IPS-18a (cell line): ENCODE measurements around the gene PPP1R1C.

Source experiments
- H3K27ac ChIP-seq: one replicate; pipeline ENCODE4 v1.5.1; 2013; ENCODE audit warnings: low read length
- H3K27me3 ChIP-seq: one replicate; pipeline ENCODE4 v1.6.1; 2013; ENCODE audit warnings: mild to moderate bottlenecking, low read length; ENCODE audit not compliant: control insufficient read depth, insufficient read depth
- H3K36me3 ChIP-seq: one replicate; pipeline ENCODE4 v1.6.1; 2013; ENCODE audit warnings: low read depth, low read length; ENCODE audit not compliant: control insufficient read depth
- H3K4me1 ChIP-seq: one replicate; pipeline ENCODE4 v1.6.1; 2013; ENCODE audit warnings: low read depth, low read length; ENCODE audit not compliant: control insufficient read depth
- H3K4me3 ChIP-seq: one replicate; pipeline ENCODE4 v1.5.1; 2013; ENCODE audit warnings: low read length
- H3K9ac ChIP-seq: one replicate; pipeline ENCODE4 v1.6.1; 2013; ENCODE audit warnings: mild to moderate bottlenecking, low read length, moderate library complexity
- H3K9me3 ChIP-seq: one replicate; pipeline ENCODE4 v1.6.1; 2013; ENCODE audit warnings: low read depth, low read length; ENCODE audit not compliant: control insufficient read depth

PPP1R1C gene

GRCh38 chr2:181973171-181973783 lies 12.4 kb upstream of the PPP1R1C start:
- Histone ChIP-seq H3K4me1 (no peaks in the 10 kb centered on the region), H3K36me3 (no peaks in the 10 kb centered on the region), H3K9ac (no peak overlapping the region), H3K9me3 (no peaks in the 10 kb centered on the region), H3K4me3 (no peak overlapping the region), H3K27me3 (no peaks in the 10 kb centered on the region), H3K27ac (no peak overlapping the region)

- no peaks in the 10 kb centered on the region for H3K9me3 ChIP-seq
- H3K36me3 ChIP-seq: no peaks in the 10 kb centered on the region
- H3K4me1 ChIP-seq: no peaks in the 10 kb centered on the region
- no peaks in the 10 kb centered on the region for H3K27me3 ChIP-seq
- no peak overlapping the region for H3K27ac ChIP-seq
- no peak overlapping the region for H3K4me3 ChIP-seq
- no peak overlapping the region for H3K9ac ChIP-seq
These were observed 7.8 kb upstream of the PPP1R1C start for GRCh38 chr2:181977661-181978350.

- Histone ChIP-seq H3K4me3 (no peak overlapping the region), H3K27me3 (no peaks in the 10 kb centered on the region), H3K4me1 (no peaks in the 10 kb centered on the region), H3K36me3 (no peaks in the 10 kb centered on the region), H3K27ac (no peak overlapping the region), H3K9ac (no peak overlapping the region), H3K9me3 (no peaks in the 10 kb centered on the region)
These were observed 7.1 kb upstream of the PPP1R1C start for GRCh38 chr2:181978351-181979150.

- H3K4me1 ChIP-seq: no peaks in the 10 kb centered on the region
- no peak overlapping the region for H3K9ac ChIP-seq
- no peaks in the 10 kb centered on the region for H3K36me3 ChIP-seq
- H3K27ac ChIP-seq: no peak overlapping the region
- H3K4me3 ChIP-seq: no peak overlapping the region
- no peaks in the 10 kb centered on the region for H3K9me3 ChIP-seq
- no peaks in the 10 kb centered on the region for H3K27me3 ChIP-seq
These were observed 1.6 kb upstream of the PPP1R1C start for GRCh38 chr2:181984060-181984459.

GRCh38 chr2:181984814-181985631 lies 630 bp upstream of the PPP1R1C start:
- Histone ChIP-seq H3K9me3 (no peaks in the 10 kb centered on the region), H3K4me3 (no peak overlapping the region), H3K36me3 (no peaks in the 10 kb centered on the region), H3K27me3 (no peaks in the 10 kb centered on the region), H3K9ac (no peak overlapping the region), H3K27ac (no peak overlapping the region), H3K4me1 (no peaks in the 10 kb centered on the region)

GRCh38 chr2:181988154-181988924 lies 2.7 kb downstream of the PPP1R1C start:
- no peak overlapping the region for H3K9ac ChIP-seq
- no peaks in the 10 kb centered on the region for H3K4me1 ChIP-seq
- H3K9me3 ChIP-seq: no peaks in the 10 kb centered on the region
- H3K27ac ChIP-seq: no peak overlapping the region
- H3K4me3 ChIP-seq: no peak overlapping the region
- H3K27me3 ChIP-seq: no peaks in the 10 kb centered on the region
- no peaks in the 10 kb centered on the region for H3K36me3 ChIP-seq

GRCh38 chr2:181989099-181989498 lies 3.4 kb downstream of the PPP1R1C start:
- Histone ChIP-seq H3K4me3 (no peak overlapping the region), H3K27me3 (no peaks in the 10 kb centered on the region), H3K27ac (no peak overlapping the region), H3K9me3 (no peaks in the 10 kb centered on the region), H3K4me1 (no peaks in the 10 kb centered on the region), H3K36me3 (no peaks in the 10 kb centered on the region), H3K9ac (no peak overlapping the region)

GRCh38 chr2:181991171-181991885 lies 5.7 kb downstream of the PPP1R1C start:
- Histone ChIP-seq H3K27ac (no peak overlapping the region), H3K9ac (no peak overlapping the region)

GRCh38 chr2:181992776-181993175 lies 7.1 kb downstream of the PPP1R1C start:
- Histone ChIP-seq H3K9me3 (no peaks in the 10 kb centered on the region), H3K36me3 (no peaks in the 10 kb centered on the region), H3K4me3 (no peak overlapping the region), H3K27ac (no peak overlapping the region), H3K9ac (no peak overlapping the region), H3K4me1 (no peaks in the 10 kb centered on the region), H3K27me3 (no peaks in the 10 kb centered on the region)

More at GRCh38 chr2:181991171-181991885, 5.7 kb downstream of the PPP1R1C start:
- H3K9me3 ChIP-seq: no peaks in the 10 kb centered on the region
- H3K4me3 ChIP-seq: no peak overlapping the region
- H3K4me1 ChIP-seq: no peaks in the 10 kb centered on the region
- H3K36me3 ChIP-seq: no peaks in the 10 kb centered on the region
- no peaks in the 10 kb centered on the region for H3K27me3 ChIP-seq

- Histone ChIP-seq H3K27ac (no peak overlapping the region), H3K9ac (no peak overlapping the region), H3K36me3 (no peaks in the 10 kb centered on the region), H3K9me3 (no peaks in the 10 kb centered on the region), H3K4me1 (no peaks in the 10 kb centered on the region), H3K27me3 (no peaks in the 10 kb centered on the region), H3K4me3 (no peak overlapping the region)
These were observed 9.6 kb downstream of the PPP1R1C start for GRCh38 chr2:181995289-181995688.
